ENCODE data around the gene SPATS2L. TPM values are rescaled to one million over a fixed set of nuclear protein-coding genes. Genes with fewer than 3 reads are reported as not detected.

Gene SPATS2L
- total RNA-seq, 1 donor, result 117 TPM

- TF ChIP-seq CTCF (IDR thresholded peaks at IDR 0.05; ENCODE audit: insufficient read depth, low read length), result no peak
- peak; percentile 82 for DNase-seq (ENCODE audit: low read depth)
- no peak overlapping the region for H3K4me3 ChIP-seq (ENCODE audit: low read depth, low read length)
Observed at GRCh38 chr2:200300638-200301314, 5.7 kb upstream of the SPATS2L start.

- no peak for TF ChIP-seq CTCF (IDR thresholded peaks at IDR 0.05; ENCODE audit: insufficient read depth, low read length)
- DNase-seq (ENCODE audit: low read depth), result peak; percentile 42
- H3K4me3 ChIP-seq (ENCODE audit: low read depth, low read length), result no peak overlapping the region
Observed at GRCh38 chr2:200301953-200302858, 4.3 kb upstream of the SPATS2L start.

- H3K4me3 ChIP-seq (ENCODE audit: low read depth, low read length), result no peak overlapping the region
- no peak for TF ChIP-seq CTCF (IDR thresholded peaks at IDR 0.05; ENCODE audit: insufficient read depth, low read length)
- peak; percentile 45 for DNase-seq (ENCODE audit: low read depth)
Observed at GRCh38 chr2:200302940-200303727, 3.4 kb upstream of the SPATS2L start.

- peak; percentile 5 for TF ChIP-seq CTCF (IDR thresholded peaks at IDR 0.05; ENCODE audit: insufficient read depth, low read length)
- DNase-seq (ENCODE audit: low read depth), result peak; percentile 53
- peak overlapping the region; percentile 79 for H3K4me3 ChIP-seq (ENCODE audit: low read depth, low read length)
Observed at GRCh38 chr2:200305797-200306195, 697 bp upstream of the SPATS2L start.

- no peak for DNase-seq (ENCODE audit: low read depth)
- TF ChIP-seq CTCF (IDR thresholded peaks at IDR 0.05; ENCODE audit: insufficient read depth, low read length), result no peak
- peak overlapping the region; percentile 79 for H3K4me3 ChIP-seq (ENCODE audit: low read depth, low read length)
Observed at GRCh38 chr2:200306931-200307723, 634 bp downstream of the SPATS2L start.
